HepG2 (cell line): ENCODE results near the gene PRRC1. TPM values are rescaled to one million over a fixed set of nuclear protein-coding genes. Genes with fewer than 3 reads are reported as not detected.
"Not testable (repeated sequence)": the region's sequence is repeated elsewhere in the genome, so short reads cannot be mapped to it uniquely, and the experiment has no call there.

Experiments used
- ATAC-seq: fragments of 200-7000 bp; cut with Tn5 transposase; 3 replicates; pipeline ENCODE4 v1.9.1; 2020; ENCODE audit warnings: mild to moderate bottlenecking, moderate library complexity
- BruUV-seq: library from RNA; stranded (reverse); fragments of 400-500 nt; replicated peaks from 2 replicates; lab custom pipeline; 2021; lab: Mats Ljungman, UMichigan
- CTCF ChIA-PET: fragments of 300-600 bp; formaldehyde crosslinking; extraction: SDS; loops from one replicate; lab custom pipeline; 2021; ENCODE audit warnings: low total read pairs, inconsistent platforms, low intra/inter-chr PET ratio; lab: Yijun Ruan, JAX
- POLR2A ChIA-PET: fragments of 350-600 bp; sonication (Branson Sonifier 250); formaldehyde crosslinking; loops from one replicate; lab custom pipeline; 2020; ENCODE audit warnings: antibody characterized with exemption, inconsistent platforms; lab: Yijun Ruan, JAX
- DNase-seq: peaks from one replicate; pipeline ENCODE4 v3.0.0-alpha.2; 2015; ENCODE audit warnings: low spot score
- FAIRE-seq: peaks from 3 replicates; lab custom pipeline; 2011; peaks lifted over from hg19 to GRCh38; lab: Jason Lieb, UNC
- H2AFZ ChIP-seq: one replicate; pipeline ENCODE4 v1.6.1; 2011; ENCODE audit warnings: low read length, inconsistent platforms
- H3K27ac ChIP-seq: fragments of 300-600 bp; 3 replicates; pipeline ENCODE4 v1.8.0; 2011; ENCODE audit warnings: mixed run types, mild to moderate bottlenecking, mixed read lengths, low read length, inconsistent platforms; ENCODE audit not compliant: insufficient read depth; ENCODE audit errors: extremely low read length
- H3K27me3 ChIP-seq, 2 experiments: fragments of 200-600 bp in 1 of 2; 2 replicates in 1 of 2; 3 replicates in 1 of 2; pipeline versions ENCODE4 v1.6.0 to v1.8.0; 2011; ENCODE audit warnings: low read length in 2 of 2, mild to moderate bottlenecking in 2 of 2, moderate library complexity in 2 of 2, inconsistent platforms in 1 of 2; ENCODE audit not compliant: insufficient read depth in 2 of 2, control insufficient read depth in 1 of 2
- H3K36me3 ChIP-seq, 2 experiments: fragments of 200-600 bp in 1 of 2; replicated peaks in 1 of 2; 2 replicates in 1 of 2; 3 replicates in 1 of 2; pipeline versions ENCODE4 v1.5.1 to v1.8.0; 2011; ENCODE audit warnings: low read length in 2 of 2, inconsistent platforms in 1 of 2; ENCODE audit not compliant: insufficient read depth in 2 of 2, control insufficient read depth in 1 of 2
- H3K4me1 ChIP-seq: 2 replicates; pipeline ENCODE4 v1.5.1; 2012; ENCODE audit warnings: low read length, inconsistent platforms; ENCODE audit not compliant: insufficient read depth
- H3K4me2 ChIP-seq: 2 replicates; pipeline ENCODE4 v1.6.0; 2011; ENCODE audit warnings: low read depth, low read length, inconsistent platforms
- H3K4me3 ChIP-seq, 3 experiments: fragments of 200-600 bp in 1 of 3; sonication (generic), shearing (Covaris generic) in 1 of 3; replicated peaks in 1 of 3; 2 replicates each; pipeline ENCODE4 v1.5.1; 2011 to 2016; ENCODE audit warnings: low read length in 3 of 3, inconsistent platforms in 2 of 3, low read depth in 2 of 3, mild to moderate bottlenecking in 2 of 3, control low read depth in 1 of 3, mixed read lengths in 1 of 3; ENCODE audit not compliant: insufficient read depth in 1 of 3
- H3K79me2 ChIP-seq: one replicate; pipeline ENCODE4 v1.6.1; 2011; ENCODE audit warnings: low read length, inconsistent platforms; ENCODE audit not compliant: insufficient read depth
- H3K9ac ChIP-seq: 2 replicates; pipeline ENCODE4 v1.6.0; 2011; ENCODE audit warnings: mild to moderate bottlenecking, low read depth, low read length, inconsistent platforms; ENCODE audit not compliant: insufficient read depth
- H3K9me3 ChIP-seq: 2 replicates; pipeline ENCODE4 v1.5.1; 2012; ENCODE audit warnings: mild to moderate bottlenecking, low read length
- H4K20me1 ChIP-seq: 2 replicates; pipeline ENCODE4 v1.6.0; 2011; ENCODE audit warnings: inconsistent platforms, mild to moderate bottlenecking, low read length, moderate library complexity; ENCODE audit not compliant: insufficient read depth
- ADNP ChIP-seq: sonication (generic); formaldehyde crosslinking; IDR thresholded peaks from 2 replicates; pipeline ENCODE4 v1.4.0; 2020; ENCODE audit warnings: missing genetic modification reagents
- CEBPB ChIP-seq: IDR thresholded peaks from 2 replicates; pipeline ENCODE4 v1.6.1; 2011; ENCODE audit warnings: low read depth, low read length, improper control_type of control experiment, borderline replicate concordance
- CENPX ChIP-seq: sonication (generic); formaldehyde crosslinking; IDR thresholded peaks from 2 replicates; pipeline ENCODE4 v1.9.0; 2021; ENCODE audit warnings: mild to moderate bottlenecking, missing genetic modification reagents, moderate library complexity
- CREM ChIP-seq, 2 experiments: sonication (generic) in 1 of 2; formaldehyde crosslinking in 1 of 2; IDR thresholded peaks; 2 replicates each; pipeline versions ENCODE4 v1.4.0 to v1.6.1; 2016 to 2020; ENCODE audit warnings: antibody characterized with exemption in 1 of 2, mild to moderate bottlenecking in 1 of 2, missing genetic modification reagents in 1 of 2
- FOSL2 ChIP-seq: sonication (generic); formaldehyde crosslinking; IDR thresholded peaks from 2 replicates; pipeline ENCODE4 v1.4.0; 2020; ENCODE audit warnings: missing genetic modification reagents
- MAFF ChIP-seq: IDR thresholded peaks from 2 replicates; pipeline ENCODE4 v1.6.1; 2011; ENCODE audit warnings: low read depth, low read length, improper control_type of control experiment
- MAFK ChIP-seq, 2 experiments: IDR thresholded peaks in 1 of 2; conservative IDR thresholded peaks in 1 of 2; 2 replicates each; pipeline ENCODE4 v1.6.1; 2011; ENCODE audit warnings: improper control_type of control experiment in 2 of 2, low read length in 2 of 2
- MED8 ChIP-seq: sonication (generic); formaldehyde crosslinking; IDR thresholded peaks from 2 replicates; pipeline ENCODE4 v1.8.1; 2023; ENCODE audit warnings: mild to moderate bottlenecking, missing genetic modification reagents; ENCODE audit not compliant: insufficient replicate concordance
- ZNF260 ChIP-seq: sonication (generic); formaldehyde crosslinking; IDR thresholded peaks from 2 replicates; pipeline ENCODE4 v1.4.0; 2020; ENCODE audit warnings: missing genetic modification reagents, low read depth, mild to moderate bottlenecking, borderline replicate concordance
- ZNF7 ChIP-seq: IDR thresholded peaks from 2 replicates; pipeline ENCODE4 v1.6.1; 2016; ENCODE audit warnings: missing biosample characterization, missing genetic modification reagents
- ZSCAN29 ChIP-seq: sonication (generic); formaldehyde crosslinking; conservative IDR thresholded peaks from 2 replicates; pipeline ENCODE4 v1.4.0; 2020; ENCODE audit warnings: mild to moderate bottlenecking, missing genetic modification reagents
- WGBS: methylation state at CpG from one replicate; pipeline ENCODE4 v1.1.6; 2017; ENCODE audit warnings: low lambda C conversion rate; 5-methylcytosine and 5-hydroxymethylcytosine counted together
- in situ Hi-C: cut with HindIII; loops from 2 replicates; pipeline ENCODE4 v1.10.0; 2017; ENCODE audit warnings: low pct_unique_long_range_greater_than_20kb; ENCODE audit not compliant: extremely low pct_ligation_motif_present
- intact Hi-C: fragments of 100-400 bp; cut with micrococcal nuclease; formaldehyde crosslinking; loops from one replicate; pipeline ENCODE4 v1.10.0; 2022; ENCODE audit not compliant: unreplicated experiment
- polyA plus RNA-seq, 8 experiments: library from polyadenylated mRNA; depleted of rRNA in 3 of 8; stranded (reverse) in 7 of 8; unstranded in 1 of 8; fragments of >200 nt; fragmentation: Illumina TruSeq in 4 of 8; extraction: Trizol in 4 of 8; gene quantifications; 2 replicates each; pipeline versions ENCODE4 v1.2.1 to v1.2.3, GENCODE V29; 2011 to 2016; ENCODE audit warnings: low read depth in 4 of 8, missing spikeins in 1 of 8, mixed read lengths in 1 of 8; ENCODE audit not compliant: insufficient read depth in 1 of 8
- total RNA-seq, 5 experiments: library from RNA; depleted of rRNA; stranded (reverse); fragments of >200 nt; fragmentation: Illumina TruSeq; extraction: Trizol; gene quantifications; 2 replicates each; pipeline ENCODE4 v1.2.3, GENCODE V29; 2016; ENCODE audit warnings: low read depth in 1 of 5

Gene PRRC1
- total and polyA plus RNA-seq, 2 of the 13 experiments (the other 11 are each of a cell fraction or from before 2014, with no cell fraction given) = 48.5 to 51.9 TPM

DNA sequence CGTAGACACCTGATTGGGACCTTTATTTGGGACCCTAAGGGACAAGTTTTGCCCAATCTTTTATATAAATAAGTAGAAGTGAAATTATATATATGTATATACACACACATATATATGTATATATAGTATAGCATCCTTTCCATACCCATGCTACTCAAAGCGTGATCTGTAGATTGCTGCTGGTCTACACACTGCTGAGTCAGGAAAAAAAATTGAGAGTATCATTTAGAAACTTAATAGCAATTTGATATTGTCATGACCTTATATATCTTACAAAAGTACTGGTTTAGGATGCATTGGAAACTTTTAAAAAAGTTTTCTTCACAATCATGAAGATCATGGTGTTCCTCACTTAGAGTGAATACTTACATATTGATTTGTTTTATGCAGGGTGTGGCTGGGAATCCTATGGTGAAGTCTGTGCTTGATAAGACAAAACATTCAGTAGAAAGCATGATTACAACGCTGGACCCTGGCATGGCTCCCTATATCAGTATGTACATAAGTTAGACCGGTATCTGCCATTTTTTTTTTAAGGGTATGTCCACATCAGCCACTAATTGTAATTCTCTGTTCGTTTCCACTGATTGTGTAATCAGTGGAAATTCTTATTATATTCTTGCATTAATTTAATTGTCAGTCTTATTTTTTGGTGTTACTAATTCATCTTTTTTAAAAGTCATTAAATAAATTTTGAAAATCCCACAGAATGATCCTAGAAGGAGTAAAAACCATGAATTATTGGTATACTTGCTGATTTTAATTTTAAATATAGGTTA, 12.7 kb downstream of the PRRC1 start:
- no peak for DNase-seq
- Histone ChIP-seq H3K4me2 (no peak overlapping the region), H3K79me2 (peaks cover 12% of the 10 kb centered on the region), H3K27me3 (no peaks in the 10 kb centered on the region), H2AFZ (no peak overlapping the region), H3K9me3 (no peaks in the 10 kb centered on the region), H3K4me3 (no peak overlapping the region), H3K36me3 (peaks cover 9 to 68% of the 10 kb centered on the region in 2 experiments), H3K4me1 (no peaks in the 10 kb centered on the region), H4K20me1 (no peaks in the 10 kb centered on the region; the same call in 1 of the 2 replicates), H3K27ac (no peak overlapping the region), H3K9ac (no peak overlapping the region)
- intact Hi-C loops (no loop called here), in situ Hi-C loops (no loop called here)
- CTCF ChIA-PET = no interaction called here
- BruUV-seq = no TSS peak
- 99% methylated on average over 5 of the region's 5 CpGs for WGBS
- TF ChIP-seq MAFK (conservative IDR thresholded peaks at IDR 0.05 in 1 of 2, IDR thresholded peaks at IDR 0.05 in 1 of 2; ENCODE audit: low read length in 2 of 2) (peak; percentile 80 to 89), CENPX (CRISPR knock-in tag) (no peak), CEBPB (peak; percentile 23; the same call in 1 of the 2 replicates), MAFF (peak; percentile 79)
- FAIRE-seq = no peak
- ATAC-seq = no peak
- POLR2A ChIA-PET = no interaction called here

DNA sequence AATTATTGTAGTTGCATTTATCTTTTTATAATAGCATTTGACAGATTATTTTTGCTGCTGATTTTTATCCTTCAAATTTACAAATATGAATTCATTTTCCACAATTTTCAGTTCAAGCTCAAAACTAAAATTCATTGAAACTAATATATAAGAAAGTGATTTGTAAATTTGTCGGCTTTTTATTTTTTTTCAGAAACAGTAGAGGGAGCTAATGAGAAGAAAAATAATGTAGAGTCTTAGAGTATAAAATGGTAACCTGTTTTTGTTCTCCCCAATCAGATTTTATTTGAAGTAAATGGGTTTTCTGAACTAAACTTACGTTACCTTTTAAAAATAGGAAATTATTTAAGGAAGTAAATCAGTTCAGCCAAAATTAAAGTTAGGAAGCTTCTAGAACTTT, 19.2 kb downstream of the PRRC1 start:
- no peak overlapping the region for H2AFZ ChIP-seq
- no peaks in the 10 kb centered on the region for H3K4me1 ChIP-seq
- no peaks in the 10 kb centered on the region for H3K27me3 ChIP-seq
- ChIA-PET POLR2A (no interaction called here), CTCF (no interaction called here)
- ATAC-seq (no peak), FAIRE-seq (no peak), DNase-seq (no peak)
- peaks cover 12% of the 10 kb centered on the region for H3K79me2 ChIP-seq
- H4K20me1 ChIP-seq = no peaks in the 10 kb centered on the region
- TF ChIP-seq MED8 (CRISPR knock-in tag) (no peak), ZNF7 (CRISPR knock-in tag) (no peak), ZNF260 (CRISPR knock-in tag) (no peak), ADNP (CRISPR knock-in tag) (no peak), ZSCAN29 (CRISPR knock-in tag) (no peak), CREM (IDR thresholded peaks at IDR 0.05) (no peak), CREM (CRISPR knock-in tag; IDR thresholded peaks at IDR 0.05) (no peak), FOSL2 (CRISPR knock-in tag) (no peak)
- H3K27ac ChIP-seq = no peak overlapping the region
- no peak overlapping the region for H3K9ac ChIP-seq
- H3K4me2 ChIP-seq = no peak overlapping the region
- no TSS peak for BruUV-seq
- in situ Hi-C loops = no loop called here
- no peak overlapping the region for H3K4me3 ChIP-seq
- intact Hi-C loops = no loop called here
- H3K9me3 ChIP-seq = no peaks in the 10 kb centered on the region
- WGBS = 91% methylated on average over 2 of the region's 2 CpGs
- peaks cover 13 to 69% of the 10 kb centered on the region in 2 experiments for H3K36me3 ChIP-seq

DNA sequence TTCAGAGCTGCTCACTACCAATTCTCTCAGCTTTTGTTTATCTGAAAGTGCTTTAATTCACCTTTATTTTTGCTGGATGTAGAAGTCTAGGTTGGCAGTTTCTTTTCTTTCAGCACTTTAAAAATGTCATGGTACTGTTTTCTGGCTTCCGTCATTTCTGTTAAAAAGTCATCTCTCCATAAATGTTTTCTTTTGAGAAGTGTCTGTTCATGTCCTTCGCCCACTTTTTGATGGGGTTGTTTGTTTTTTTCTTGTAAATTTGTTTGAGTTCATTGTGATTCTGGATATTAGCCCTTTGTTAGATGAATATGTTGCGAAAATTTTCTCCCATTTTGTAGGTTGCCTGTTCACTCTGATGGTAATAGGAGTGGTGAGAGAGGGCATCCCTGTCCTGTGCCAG, 23.1 kb downstream of the PRRC1 start:
- POLR2A ChIA-PET, ATAC-seq, H3K9me3 ChIP-seq, H2AFZ ChIP-seq, FAIRE-seq, H3K4me1 ChIP-seq, H4K20me1 ChIP-seq, H3K27ac ChIP-seq, in situ Hi-C loops, intact Hi-C loops, H3K4me3 ChIP-seq, DNase-seq, CTCF ChIA-PET, H3K4me2 ChIP-seq, H3K9ac ChIP-seq, H3K27me3 ChIP-seq, BruUV-seq: not testable (repeated sequence)
- Histone ChIP-seq H3K36me3 (peaks cover 6 to 38% of the 10 kb centered on the region in 2 experiments), H3K79me2 (peaks cover 12% of the 10 kb centered on the region)
- WGBS = 97% methylated on average over 3 of the region's 3 CpGs
